KMS-11 (cell line): ENCODE results near the gene TRIP13.
"Not testable (repeated sequence)": the region's sequence is repeated elsewhere in the genome, so short reads cannot be mapped to it uniquely, and the experiment has no call there.

Experiments
- H2AFZ ChIP-seq: fragments of 200-600 bp; sonication (generic); 2 replicates; pipeline ENCODE4 v1.6.1; 2016; ENCODE audit warnings: antibody characterized with exemption, mixed run types, low read depth
- H3K27ac ChIP-seq: fragments of 200-600 bp; sonication (generic); 2 replicates; pipeline ENCODE4 v1.6.1; 2016; ENCODE audit warnings: mild to moderate bottlenecking, mixed run types
- H3K27me3 ChIP-seq: fragments of 200-600 bp; sonication (generic); 2 replicates; pipeline ENCODE4 v1.6.1; 2017; ENCODE audit warnings: mild to moderate bottlenecking, low read depth, mixed run types, moderate library complexity; ENCODE audit not compliant: insufficient read depth
- H3K36me3 ChIP-seq: fragments of 200-600 bp; sonication (generic); 2 replicates; pipeline ENCODE4 v1.6.1; 2017; ENCODE audit warnings: mild to moderate bottlenecking, mixed run types; ENCODE audit not compliant: insufficient read depth
- H3K4me1 ChIP-seq: fragments of 200-600 bp; sonication (generic); 2 replicates; pipeline ENCODE4 v1.6.1; 2016; ENCODE audit warnings: mild to moderate bottlenecking, low read depth, mixed run types; ENCODE audit not compliant: poor library complexity, severe bottlenecking
- H3K4me2 ChIP-seq: fragments of 200-600 bp; sonication (generic); 2 replicates; pipeline ENCODE4 v1.7.0; 2016; ENCODE audit warnings: mild to moderate bottlenecking, mixed run types
- H3K4me3 ChIP-seq: fragments of 200-600 bp; sonication (generic); IDR thresholded peaks from 2 replicates; pipeline ENCODE4 v1.6.1; 2017; ENCODE audit warnings: low read depth, low read length, mixed read lengths; ENCODE audit not compliant: insufficient read depth
- H3K79me2 ChIP-seq: fragments of 200-600 bp; sonication (generic); 2 replicates; pipeline ENCODE4 v1.6.1; 2016; ENCODE audit warnings: low read depth, mixed run types; ENCODE audit not compliant: insufficient read depth
- H3K9ac ChIP-seq: fragments of 200-600 bp; sonication (generic); 2 replicates; pipeline ENCODE4 v1.6.1; 2016; ENCODE audit warnings: mild to moderate bottlenecking, mixed run types
- H4K20me1 ChIP-seq: fragments of 200-600 bp; sonication (generic); 2 replicates; pipeline ENCODE4 v1.6.1; 2016; ENCODE audit warnings: mild to moderate bottlenecking, mixed run types; ENCODE audit not compliant: insufficient read depth
- TF ChIP-seq, protein P1 (sequence below): fragments of 200-600 bp; sonication (generic); conservative IDR thresholded peaks from 2 replicates; pipeline ENCODE4 v1.6.1; 2017; ENCODE audit warnings: low read depth, mild to moderate bottlenecking, antibody characterized with exemption, low read length, moderate library complexity, mixed read lengths

The TRIP13 gene

DNA sequence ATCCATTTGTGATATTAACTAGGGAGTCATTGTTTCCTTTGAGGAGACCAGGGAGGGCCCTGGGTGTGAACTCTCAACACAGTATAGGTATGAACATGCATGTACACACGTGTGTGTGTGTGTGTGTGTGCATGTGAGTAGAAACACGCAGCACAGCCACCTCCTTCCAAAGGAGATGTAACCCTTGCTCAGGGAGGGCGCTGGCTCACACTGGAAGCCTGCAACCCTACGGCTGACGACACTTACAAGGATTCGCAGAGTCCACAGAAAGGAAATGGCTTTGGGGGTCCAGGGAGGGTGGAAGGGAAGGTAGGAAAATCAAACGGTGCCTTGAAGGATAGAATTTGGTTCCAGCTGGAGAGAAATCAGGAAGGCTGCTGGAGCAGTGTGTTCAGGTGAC lies 21.9 kb downstream of the TRIP13 start:
- no peaks in the 10 kb centered on the region; the same call in 1 of the 2 replicates for H3K36me3 ChIP-seq
- H2AFZ ChIP-seq, result no peak overlapping the region
- H3K79me2 ChIP-seq, result no peaks in the 10 kb centered on the region
- no peaks in the 10 kb centered on the region for H3K4me1 ChIP-seq
- no peaks in the 10 kb centered on the region for H4K20me1 ChIP-seq
- no peak overlapping the region for H3K4me3 ChIP-seq
- H3K9ac ChIP-seq, result no peak overlapping the region
- H3K27me3 ChIP-seq, result no peaks in the 10 kb centered on the region
- no peak overlapping the region for H3K4me2 ChIP-seq
- H3K27ac ChIP-seq, result no peak overlapping the region
- TF ChIP-seq, protein P1, sequence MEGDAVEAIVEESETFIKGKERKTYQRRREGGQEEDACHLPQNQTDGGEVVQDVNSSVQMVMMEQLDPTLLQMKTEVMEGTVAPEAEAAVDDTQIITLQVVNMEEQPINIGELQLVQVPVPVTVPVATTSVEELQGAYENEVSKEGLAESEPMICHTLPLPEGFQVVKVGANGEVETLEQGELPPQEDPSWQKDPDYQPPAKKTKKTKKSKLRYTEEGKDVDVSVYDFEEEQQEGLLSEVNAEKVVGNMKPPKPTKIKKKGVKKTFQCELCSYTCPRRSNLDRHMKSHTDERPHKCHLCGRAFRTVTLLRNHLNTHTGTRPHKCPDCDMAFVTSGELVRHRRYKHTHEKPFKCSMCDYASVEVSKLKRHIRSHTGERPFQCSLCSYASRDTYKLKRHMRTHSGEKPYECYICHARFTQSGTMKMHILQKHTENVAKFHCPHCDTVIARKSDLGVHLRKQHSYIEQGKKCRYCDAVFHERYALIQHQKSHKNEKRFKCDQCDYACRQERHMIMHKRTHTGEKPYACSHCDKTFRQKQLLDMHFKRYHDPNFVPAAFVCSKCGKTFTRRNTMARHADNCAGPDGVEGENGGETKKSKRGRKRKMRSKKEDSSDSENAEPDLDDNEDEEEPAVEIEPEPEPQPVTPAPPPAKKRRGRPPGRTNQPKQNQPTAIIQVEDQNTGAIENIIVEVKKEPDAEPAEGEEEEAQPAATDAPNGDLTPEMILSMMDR, result no peak

DNA sequence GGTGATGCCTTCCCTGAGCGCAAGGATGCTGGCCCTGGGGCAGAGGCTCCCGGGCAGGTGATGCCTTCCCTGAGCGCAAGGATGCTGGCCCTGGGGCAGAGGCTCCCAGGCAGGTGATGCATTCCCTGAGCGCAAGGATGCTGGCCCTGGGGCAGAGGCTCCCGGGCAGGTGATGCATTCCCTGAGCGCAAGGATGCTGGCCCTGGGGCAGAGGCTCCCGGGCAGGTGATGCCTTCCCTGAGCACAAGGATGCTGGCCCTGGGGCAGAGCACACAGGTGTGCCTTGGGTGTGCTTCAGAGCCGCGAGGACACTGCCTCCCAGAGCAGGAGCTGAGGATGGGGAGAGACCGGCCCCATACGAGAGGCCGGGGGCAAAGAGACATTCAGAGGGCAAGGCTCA lies 22.7 kb downstream of the TRIP13 start:
- H2AFZ ChIP-seq, H4K20me1 ChIP-seq, H3K4me3 ChIP-seq, H3K36me3 ChIP-seq, H3K4me1 ChIP-seq, H3K4me2 ChIP-seq, H3K27ac ChIP-seq, H3K27me3 ChIP-seq, H3K9ac ChIP-seq, H3K79me2 ChIP-seq: not testable (repeated sequence)

DNA sequence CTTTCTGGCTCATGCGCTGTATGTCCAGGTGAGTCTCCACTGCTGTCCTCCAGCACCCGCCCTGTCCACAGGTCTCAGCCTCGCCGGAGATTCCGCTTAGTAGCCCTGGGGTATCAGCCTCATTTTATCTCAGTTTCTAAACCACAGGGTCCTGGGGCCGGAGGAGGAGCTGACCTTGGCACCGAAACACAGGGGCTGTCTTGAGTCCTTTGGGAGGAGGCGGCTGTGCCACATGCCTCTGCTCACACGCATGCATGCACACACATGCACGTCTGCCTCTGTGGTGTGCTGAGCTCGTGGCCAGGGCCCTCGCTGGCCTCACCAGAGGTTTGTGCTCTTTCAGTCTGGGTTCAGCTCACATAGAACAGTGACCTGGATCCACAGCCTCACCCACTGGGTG lies 23.3 kb downstream of the TRIP13 start:
- H2AFZ ChIP-seq, result no peak overlapping the region
- no peaks in the 10 kb centered on the region for H3K4me1 ChIP-seq
- no peak overlapping the region for H3K27ac ChIP-seq
- H3K9ac ChIP-seq, result no peak overlapping the region
- no peaks in the 10 kb centered on the region for H3K79me2 ChIP-seq
- H3K27me3 ChIP-seq, result no peaks in the 10 kb centered on the region
- TF ChIP-seq, protein P1, result no peak
- no peaks in the 10 kb centered on the region; the same call in 1 of the 2 replicates for H3K36me3 ChIP-seq
- H3K4me3 ChIP-seq, result no peak overlapping the region
- no peaks in the 10 kb centered on the region for H4K20me1 ChIP-seq
- no peak overlapping the region for H3K4me2 ChIP-seq

DNA sequence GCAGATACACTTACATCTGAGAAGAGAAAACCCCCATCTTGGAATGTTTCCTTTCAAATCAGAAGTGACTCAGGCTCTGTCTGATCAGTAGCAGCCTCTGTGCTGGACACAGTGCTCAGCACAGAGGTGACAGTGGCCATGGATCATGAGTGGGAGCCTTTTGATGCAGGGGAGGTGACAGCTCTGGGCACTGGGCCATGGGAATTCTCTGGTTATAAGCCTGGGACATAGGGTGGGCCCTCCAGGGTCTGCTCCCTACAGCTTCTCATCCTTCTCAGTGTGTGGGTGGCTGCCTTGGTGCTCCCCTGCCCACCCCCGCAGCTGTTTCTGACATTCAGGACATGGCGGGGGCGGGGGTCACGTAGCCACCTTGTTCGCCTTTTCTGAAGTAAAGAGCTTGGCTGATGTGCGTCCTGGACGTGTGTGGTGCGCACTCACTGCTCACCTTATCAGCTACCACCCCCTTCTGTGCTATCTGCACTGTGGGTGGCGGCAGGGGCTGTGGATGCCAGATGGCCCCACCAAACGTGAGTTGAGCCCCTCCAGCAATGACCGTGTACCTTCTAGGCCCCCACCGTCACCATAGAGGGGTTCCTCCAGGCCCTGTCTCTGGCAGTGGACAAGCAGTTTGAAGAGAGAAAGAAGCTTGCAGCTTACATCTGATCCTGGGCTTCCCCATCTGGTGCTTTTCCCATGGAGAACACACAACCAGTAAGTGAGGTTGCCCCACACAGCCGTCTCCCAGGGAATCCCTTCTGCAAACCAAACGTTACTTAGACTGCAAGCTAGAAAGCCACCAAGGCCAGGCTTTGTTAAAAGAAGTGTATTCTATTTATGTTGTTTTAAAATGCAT lies 24.0 kb downstream of the TRIP13 start:
- Histone ChIP-seq H3K4me2 (no peak overlapping the region), H2AFZ (no peak overlapping the region), H3K9ac (no peak overlapping the region), H3K36me3 (no peaks in the 10 kb centered on the region; the same call in 1 of the 2 replicates), H3K27me3 (no peaks in the 10 kb centered on the region), H3K79me2 (no peaks in the 10 kb centered on the region), H3K4me3 (no peak overlapping the region), H3K27ac (no peak overlapping the region), H4K20me1 (no peaks in the 10 kb centered on the region), H3K4me1 (no peaks in the 10 kb centered on the region)
- TF ChIP-seq, protein P1, result no peak

DNA sequence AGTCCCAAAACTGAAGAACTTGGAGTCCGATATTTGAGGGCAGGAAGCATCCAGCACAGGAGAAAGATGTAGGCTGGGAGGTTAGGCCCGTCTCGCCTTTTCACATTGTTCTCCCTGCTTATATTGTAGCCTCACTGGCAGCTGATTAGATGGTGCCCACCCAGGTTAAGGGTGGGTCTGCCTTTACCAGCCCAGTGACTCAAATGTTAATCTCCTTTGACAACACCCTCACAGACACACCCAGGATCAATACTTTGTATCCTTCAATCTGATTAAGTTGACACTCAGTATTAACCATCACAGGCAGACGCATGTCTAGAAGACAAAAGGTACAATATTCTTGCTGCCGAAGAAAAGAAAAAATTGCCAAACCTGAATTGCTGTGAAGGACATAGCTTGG lies 26.0 kb downstream of the TRIP13 start:
- H3K9ac ChIP-seq, H3K27me3 ChIP-seq, H3K36me3 ChIP-seq, H3K79me2 ChIP-seq, H3K4me3 ChIP-seq, H3K4me2 ChIP-seq, H3K27ac ChIP-seq, H3K4me1 ChIP-seq, H4K20me1 ChIP-seq, H2AFZ ChIP-seq: not testable (repeated sequence)
